SK-N-SH (cell line): ENCODE measurements around the gene MCF2L2.

Experiments
- POLR2AphosphoS5 ChIP-seq: IDR thresholded peaks from 2 replicates; pipeline ENCODE4 v1.6.1; 2012; ENCODE audit warnings: low read depth, low read length
- TF ChIP-seq, protein P1 (sequence below): fragments of 200-600 bp; sonication (generic); IDR thresholded peaks from 2 replicates; pipeline ENCODE4 v1.6.1; 2017; ENCODE audit warnings: antibody characterized with exemption, mild to moderate bottlenecking, moderate library complexity

DNA sequence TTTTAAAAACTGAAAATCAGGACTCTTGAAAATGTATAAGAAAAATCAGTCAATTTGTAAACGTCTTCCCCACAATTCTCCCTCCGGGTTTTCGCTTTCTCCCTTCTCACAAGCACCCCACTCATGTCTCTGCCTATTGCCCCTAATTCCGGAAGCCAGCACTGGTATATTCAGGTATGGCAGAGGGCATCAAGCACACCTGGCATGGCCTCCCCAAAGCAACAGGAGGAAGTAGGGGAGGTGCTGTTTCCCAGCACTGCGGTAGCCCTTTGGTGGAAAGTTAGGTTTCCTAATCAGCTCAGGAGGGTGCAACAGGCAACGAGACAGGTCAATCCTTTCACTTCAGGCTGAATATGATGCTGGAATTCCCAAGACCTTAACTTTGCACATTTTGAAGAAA is 296.0 kb downstream of the MCF2L2 start:
- TF ChIP-seq POLR2AphosphoS5, result no peak
- TF ChIP-seq, protein P1, sequence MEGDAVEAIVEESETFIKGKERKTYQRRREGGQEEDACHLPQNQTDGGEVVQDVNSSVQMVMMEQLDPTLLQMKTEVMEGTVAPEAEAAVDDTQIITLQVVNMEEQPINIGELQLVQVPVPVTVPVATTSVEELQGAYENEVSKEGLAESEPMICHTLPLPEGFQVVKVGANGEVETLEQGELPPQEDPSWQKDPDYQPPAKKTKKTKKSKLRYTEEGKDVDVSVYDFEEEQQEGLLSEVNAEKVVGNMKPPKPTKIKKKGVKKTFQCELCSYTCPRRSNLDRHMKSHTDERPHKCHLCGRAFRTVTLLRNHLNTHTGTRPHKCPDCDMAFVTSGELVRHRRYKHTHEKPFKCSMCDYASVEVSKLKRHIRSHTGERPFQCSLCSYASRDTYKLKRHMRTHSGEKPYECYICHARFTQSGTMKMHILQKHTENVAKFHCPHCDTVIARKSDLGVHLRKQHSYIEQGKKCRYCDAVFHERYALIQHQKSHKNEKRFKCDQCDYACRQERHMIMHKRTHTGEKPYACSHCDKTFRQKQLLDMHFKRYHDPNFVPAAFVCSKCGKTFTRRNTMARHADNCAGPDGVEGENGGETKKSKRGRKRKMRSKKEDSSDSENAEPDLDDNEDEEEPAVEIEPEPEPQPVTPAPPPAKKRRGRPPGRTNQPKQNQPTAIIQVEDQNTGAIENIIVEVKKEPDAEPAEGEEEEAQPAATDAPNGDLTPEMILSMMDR, result no peak
